Measurements from ENCODE around the gene PARVB.

Gene PARVB

GRCh38 chr22:44076825-44077224, 52.7 kb downstream of the PARVB start:
- no peak overlapping the region for H3K9ac ChIP-seq (ENCODE audit: low read length)

GRCh38 chr22:44080936-44081861, 57.1 kb downstream of the PARVB start:
- Histone ChIP-seq H3K79me2 (ENCODE audit: insufficient read depth, low read length) (no peaks in the 10 kb centered on the region), H3F3A (ENCODE audit: insufficient read depth, low read length) (no peaks in the 10 kb centered on the region), H3K4me1 (ENCODE audit: insufficient read depth, low read length, severe bottlenecking) (peaks cover 4% of the 10 kb centered on the region), H4K20me1 (ENCODE audit: insufficient read depth, low read length) (no peaks in the 10 kb centered on the region), H3K9me2 (ENCODE audit: low read depth, low read length) (no peaks in the 10 kb centered on the region), H3K36me3 (ENCODE audit: insufficient read depth, low read length) (peaks cover 19% of the 10 kb centered on the region), H3K9ac (ENCODE audit: low read length) (no peak overlapping the region), H3K9me3 (ENCODE audit: low read length) (0 out of 2 replicates have a peak, but pooled peaks cover 3% of the 10 kb centered on the region), H3K27me3 (ENCODE audit: insufficient read depth, low read length) (no peaks in the 10 kb centered on the region), H3K27ac (ENCODE audit: low read depth, low read length, poor library complexity, severe bottlenecking) (peak overlapping the region; percentile 18), H2AFZ (ENCODE audit: low read length) (no peak overlapping the region), H3K4me2 (ENCODE audit: low read length) (no peak overlapping the region; the same call in 1 of the 2 replicates), H3K4me3 (ENCODE audit: low read depth, low read length, poor library complexity, severe bottlenecking) (no peak overlapping the region)
- TF ChIP-seq EZH2 (IDR thresholded peaks at IDR 0.05; ENCODE audit: borderline replicate concordance, low read length) (no peak), CTCF (IDR thresholded peaks at IDR 0.05; ENCODE audit: low read length) (peak; percentile 83)

More at GRCh38 chr22:44076825-44077224, 52.7 kb downstream of the PARVB start:
- Histone ChIP-seq H3F3A (ENCODE audit: insufficient read depth, low read length) (no peaks in the 10 kb centered on the region), H3K4me1 (ENCODE audit: insufficient read depth, low read length, severe bottlenecking) (peaks cover 25% of the 10 kb centered on the region), H3K27me3 (ENCODE audit: insufficient read depth, low read length) (no peaks in the 10 kb centered on the region), H3K4me3 (ENCODE audit: low read depth, low read length, poor library complexity, severe bottlenecking) (no peak overlapping the region), H3K27ac (ENCODE audit: low read depth, low read length, poor library complexity, severe bottlenecking) (no peak overlapping the region), H3K36me3 (ENCODE audit: insufficient read depth, low read length) (peaks cover 3% of the 10 kb centered on the region; the same call in 1 of the 2 replicates), H3K9me3 (ENCODE audit: low read length) (no peaks in the 10 kb centered on the region), H3K79me2 (ENCODE audit: insufficient read depth, low read length) (no peaks in the 10 kb centered on the region), H3K9me2 (ENCODE audit: low read depth, low read length) (no peaks in the 10 kb centered on the region), H4K20me1 (ENCODE audit: insufficient read depth, low read length) (no peaks in the 10 kb centered on the region), H2AFZ (ENCODE audit: low read length) (no peak overlapping the region), H3K4me2 (ENCODE audit: low read length) (no peak overlapping the region)
- TF ChIP-seq EZH2 (IDR thresholded peaks at IDR 0.05; ENCODE audit: borderline replicate concordance, low read length) (no peak), CTCF (IDR thresholded peaks at IDR 0.05; ENCODE audit: low read length) (no peak)

- Histone ChIP-seq H3K4me2 (ENCODE audit: low read length) (no peak overlapping the region), H3K4me3 (ENCODE audit: low read depth, low read length, poor library complexity, severe bottlenecking) (no peak overlapping the region), H3K9me2 (ENCODE audit: low read depth, low read length) (no peaks in the 10 kb centered on the region), H2AFZ (ENCODE audit: low read length) (no peak overlapping the region), H3K9ac (ENCODE audit: low read length) (no peak overlapping the region), H3K79me2 (ENCODE audit: insufficient read depth, low read length) (no peaks in the 10 kb centered on the region), H3K9me3 (ENCODE audit: low read length) (0 out of 2 replicates have a peak, but pooled peaks cover 3% of the 10 kb centered on the region), H3K27me3 (ENCODE audit: insufficient read depth, low read length) (no peaks in the 10 kb centered on the region), H3K36me3 (ENCODE audit: insufficient read depth, low read length) (peaks cover 19% of the 10 kb centered on the region), H3K4me1 (ENCODE audit: insufficient read depth, low read length, severe bottlenecking) (peaks cover 5% of the 10 kb centered on the region), H3F3A (ENCODE audit: insufficient read depth, low read length) (no peaks in the 10 kb centered on the region), H3K27ac (ENCODE audit: low read depth, low read length, poor library complexity, severe bottlenecking) (no peak overlapping the region), H4K20me1 (ENCODE audit: insufficient read depth, low read length) (no peaks in the 10 kb centered on the region)
- TF ChIP-seq EZH2 (IDR thresholded peaks at IDR 0.05; ENCODE audit: borderline replicate concordance, low read length) (no peak), CTCF (IDR thresholded peaks at IDR 0.05; ENCODE audit: low read length) (no peak)
These were observed 58.7 kb downstream of the PARVB start for GRCh38 chr22:44082801-44083200.

All from OCI-LY1 (cell line).